Bronchial epithelial cell (primary cell): ENCODE measurements around the gene CRYBG1. TPM values are rescaled to one million over a fixed set of nuclear protein-coding genes. Genes with fewer than 3 reads are reported as not detected.

ENCODE experiments used
- DNase-seq: peaks from one replicate; pipeline ENCODE4 v3.0.0-alpha.2; 2010; ENCODE audit warnings: low read depth
- FAIRE-seq: peaks from 2 replicates; lab custom pipeline; 2011; peaks lifted over from hg19 to GRCh38; lab: Jason Lieb, UNC
- H3K27me3 ChIP-seq: 2 replicates; pipeline ENCODE4 v1.5.1; 2011; ENCODE audit warnings: low read length; ENCODE audit not compliant: control insufficient read depth, insufficient read depth
- H3K36me3 ChIP-seq: 2 replicates; pipeline ENCODE4 v1.5.1; 2011; ENCODE audit warnings: low read length; ENCODE audit not compliant: control insufficient read depth, insufficient read depth
- H3K4me3 ChIP-seq: 2 replicates; pipeline ENCODE4 v1.5.1; 2011; ENCODE audit warnings: mild to moderate bottlenecking, low read depth, low read length, control low read depth
- total RNA-seq: library from RNA; depleted of rRNA; stranded (reverse); fragments of >200 nt; gene quantifications from 2 replicates; pipeline ENCODE4 v1.2.1, GENCODE V29; 2014
- TF ChIP-seq, protein P1 (sequence below): IDR thresholded peaks from 2 replicates; pipeline ENCODE4 v1.5.1; 2011; ENCODE audit warnings: mild to moderate bottlenecking, moderate library complexity, low read length, control low read depth, inconsistent platforms; ENCODE audit not compliant: insufficient read depth, severe bottlenecking

Gene CRYBG1
- total RNA-seq, 1 donor from 2014 or later, result 45.0 TPM

DNA sequence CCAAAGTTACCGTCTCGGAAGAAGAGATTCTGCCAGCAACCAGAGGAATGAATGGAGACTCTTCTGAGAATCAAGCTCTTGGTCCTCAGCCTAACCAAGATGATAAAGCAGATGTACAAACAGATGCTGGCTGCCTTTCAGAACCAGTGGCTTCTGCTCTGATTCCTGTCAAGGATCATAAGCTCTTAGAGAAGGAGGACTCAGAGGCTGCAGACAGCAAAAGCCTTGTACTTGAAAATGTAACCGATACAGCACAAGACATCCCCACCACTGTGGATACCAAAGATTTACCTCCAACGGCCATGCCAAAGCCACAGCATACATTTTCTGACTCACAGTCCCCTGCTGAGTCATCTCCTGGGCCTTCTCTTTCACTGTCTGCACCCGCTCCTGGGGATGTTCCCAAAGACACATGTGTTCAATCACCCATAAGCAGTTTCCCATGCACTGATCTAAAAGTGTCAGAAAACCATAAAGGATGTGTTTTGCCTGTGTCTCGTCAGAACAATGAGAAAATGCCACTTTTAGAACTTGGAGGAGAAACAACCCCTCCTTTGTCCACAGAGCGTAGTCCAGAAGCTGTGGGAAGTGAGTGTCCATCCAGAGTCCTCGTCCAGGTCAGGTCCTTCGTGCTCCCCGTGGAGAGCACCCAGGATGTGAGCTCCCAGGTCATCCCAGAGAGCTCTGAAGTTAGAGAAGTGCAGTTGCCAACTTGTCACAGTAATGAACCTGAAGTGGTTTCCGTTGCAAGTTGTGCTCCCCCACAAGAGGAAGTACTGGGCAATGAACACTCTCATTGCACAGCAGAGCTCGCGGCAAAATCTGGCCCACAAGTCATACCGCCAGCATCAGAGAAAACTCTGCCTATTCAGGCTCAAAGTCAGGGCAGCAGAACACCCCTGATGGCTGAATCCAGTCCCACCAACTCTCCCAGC is 159.2 kb downstream of the CRYBG1 start:
- TF ChIP-seq, protein P1, sequence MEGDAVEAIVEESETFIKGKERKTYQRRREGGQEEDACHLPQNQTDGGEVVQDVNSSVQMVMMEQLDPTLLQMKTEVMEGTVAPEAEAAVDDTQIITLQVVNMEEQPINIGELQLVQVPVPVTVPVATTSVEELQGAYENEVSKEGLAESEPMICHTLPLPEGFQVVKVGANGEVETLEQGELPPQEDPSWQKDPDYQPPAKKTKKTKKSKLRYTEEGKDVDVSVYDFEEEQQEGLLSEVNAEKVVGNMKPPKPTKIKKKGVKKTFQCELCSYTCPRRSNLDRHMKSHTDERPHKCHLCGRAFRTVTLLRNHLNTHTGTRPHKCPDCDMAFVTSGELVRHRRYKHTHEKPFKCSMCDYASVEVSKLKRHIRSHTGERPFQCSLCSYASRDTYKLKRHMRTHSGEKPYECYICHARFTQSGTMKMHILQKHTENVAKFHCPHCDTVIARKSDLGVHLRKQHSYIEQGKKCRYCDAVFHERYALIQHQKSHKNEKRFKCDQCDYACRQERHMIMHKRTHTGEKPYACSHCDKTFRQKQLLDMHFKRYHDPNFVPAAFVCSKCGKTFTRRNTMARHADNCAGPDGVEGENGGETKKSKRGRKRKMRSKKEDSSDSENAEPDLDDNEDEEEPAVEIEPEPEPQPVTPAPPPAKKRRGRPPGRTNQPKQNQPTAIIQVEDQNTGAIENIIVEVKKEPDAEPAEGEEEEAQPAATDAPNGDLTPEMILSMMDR, result no peak
- DNase-seq (peak; percentile 90), FAIRE-seq (peak; percentile 96)
- Histone ChIP-seq H3K36me3 (peaks cover 8% of the 10 kb centered on the region), H3K4me3 (no peak overlapping the region), H3K27me3 (no peaks in the 10 kb centered on the region)

DNA sequence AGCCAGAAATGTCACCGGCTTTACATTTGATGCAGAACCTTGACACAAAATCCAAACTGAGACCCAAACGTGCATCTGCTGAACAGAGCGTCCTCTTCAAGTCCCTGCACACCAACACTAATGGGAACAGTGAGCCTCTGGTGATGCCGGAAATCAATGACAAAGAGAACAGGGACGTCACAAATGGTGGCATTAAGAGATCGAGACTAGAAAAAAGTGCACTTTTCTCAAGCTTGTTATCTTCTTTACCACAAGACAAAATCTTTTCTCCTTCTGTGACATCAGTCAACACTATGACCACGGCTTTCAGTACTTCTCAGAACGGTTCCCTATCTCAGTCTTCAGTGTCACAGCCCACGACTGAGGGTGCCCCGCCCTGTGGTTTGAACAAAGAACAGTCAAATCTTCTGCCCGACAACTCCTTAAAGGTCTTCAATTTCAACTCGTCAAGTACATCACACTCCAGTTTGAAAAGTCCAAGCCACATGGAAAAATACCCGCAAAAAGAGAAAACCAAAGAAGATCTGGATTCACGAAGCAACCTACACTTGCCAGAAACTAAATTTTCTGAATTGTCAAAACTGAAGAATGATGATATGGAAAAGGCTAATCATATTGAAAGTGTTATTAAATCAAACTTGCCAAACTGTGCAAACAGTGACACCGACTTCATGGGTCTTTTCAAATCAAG is 160.3 kb downstream of the CRYBG1 start:
- Histone ChIP-seq H3K36me3 (peaks cover 10% of the 10 kb centered on the region), H3K27me3 (no peaks in the 10 kb centered on the region), H3K4me3 (no peak overlapping the region)
- TF ChIP-seq, protein P1, result no peak
- FAIRE-seq, result peak; percentile 47
- no peak for DNase-seq

DNA sequence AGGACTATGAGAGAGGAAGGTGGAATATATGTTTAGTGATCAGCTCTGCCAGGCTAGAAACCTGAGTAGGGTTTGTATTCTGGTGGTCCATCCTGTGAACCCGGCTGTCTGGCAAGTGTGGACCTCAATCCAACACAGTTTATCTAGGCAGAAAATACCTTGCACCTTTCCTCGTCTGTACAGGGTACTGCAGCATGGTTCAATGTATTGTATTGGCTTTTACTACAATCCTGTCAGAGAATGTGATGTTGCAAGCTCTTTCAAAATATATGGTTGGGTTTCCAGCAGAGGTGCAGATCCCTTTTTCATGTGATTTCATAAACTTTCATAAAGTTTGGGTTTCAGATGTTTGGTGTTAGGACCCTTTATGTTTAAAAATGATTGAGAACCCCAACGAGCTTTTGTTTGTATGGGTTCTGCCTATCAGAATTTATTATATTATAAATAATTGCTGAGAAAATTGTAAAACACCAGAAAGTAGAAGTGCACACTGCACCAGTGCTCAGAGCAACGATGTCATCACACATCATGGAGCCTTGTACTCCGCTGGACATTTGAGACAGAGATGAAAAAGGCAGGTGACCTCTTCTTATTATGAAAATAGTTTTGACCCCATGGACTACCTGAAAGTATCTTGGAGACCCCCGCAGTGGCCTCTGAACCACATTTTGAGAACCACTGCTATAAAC is 162.2 kb downstream of the CRYBG1 start:
- H3K36me3 ChIP-seq, result peaks cover 8% of the 10 kb centered on the region
- TF ChIP-seq, protein P1, result no peak
- H3K4me3 ChIP-seq, result no peak overlapping the region
- FAIRE-seq (no peak), DNase-seq (no peak)
- H3K27me3 ChIP-seq, result no peaks in the 10 kb centered on the region

DNA sequence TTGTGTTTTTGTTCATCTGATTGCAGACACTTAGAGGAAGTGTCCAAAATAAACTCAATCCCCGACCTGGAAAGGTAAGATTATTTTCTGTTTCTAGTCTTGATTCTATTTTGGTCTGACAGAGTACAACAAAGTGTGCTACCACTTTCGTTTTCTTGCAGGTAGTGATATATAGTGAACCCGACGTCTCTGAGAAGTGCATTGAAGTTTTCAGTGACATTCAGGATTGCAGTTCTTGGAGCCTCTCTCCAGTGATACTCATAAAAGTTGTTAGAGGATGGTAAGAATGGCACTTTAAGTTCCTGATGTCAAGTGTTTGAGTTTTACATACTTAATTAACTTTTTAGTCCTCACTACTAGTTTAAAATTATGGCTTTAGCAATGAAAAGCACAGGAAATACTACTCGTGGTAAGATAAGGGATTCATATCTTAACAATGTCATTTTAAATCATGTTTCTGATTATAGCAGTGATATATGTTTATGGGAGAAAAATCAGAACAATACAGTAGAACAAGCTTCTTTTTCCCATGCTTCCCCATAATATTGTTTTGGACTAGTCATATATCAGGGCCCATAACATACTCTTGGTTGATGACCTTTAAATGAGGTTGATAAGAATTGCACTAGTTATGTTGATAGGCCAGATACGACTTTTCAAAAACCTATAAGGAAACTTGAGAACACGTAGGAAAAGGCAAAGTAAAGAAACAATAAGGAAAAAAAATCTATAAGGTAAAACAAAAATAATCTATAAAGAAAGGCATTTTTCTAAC is 164.8 kb downstream of the CRYBG1 start:
- Histone ChIP-seq H3K36me3 (peaks cover 15% of the 10 kb centered on the region), H3K4me3 (peak overlapping the region; percentile 18), H3K27me3 (no peaks in the 10 kb centered on the region)
- TF ChIP-seq, protein P1, result no peak
- DNase-seq, result peak; percentile 48
- FAIRE-seq, result no peak

DNA sequence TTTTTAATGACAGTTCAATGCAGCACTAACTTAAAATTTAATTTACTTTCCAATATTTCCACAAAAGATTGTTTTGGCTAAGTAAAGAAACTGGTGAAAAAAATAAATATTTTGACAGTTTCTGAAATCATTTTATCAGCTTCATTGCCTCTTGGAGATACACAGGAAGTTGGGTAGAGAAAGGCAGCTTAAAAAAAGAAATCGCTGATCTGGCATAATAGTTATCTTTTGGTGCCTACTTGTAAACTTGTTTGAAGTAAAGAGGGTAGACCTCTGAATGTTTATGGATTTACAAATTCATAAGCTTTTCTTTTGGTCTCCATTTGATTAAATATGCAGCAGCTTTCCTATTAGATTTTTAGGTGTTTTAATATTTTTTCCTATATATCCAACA is 165.4 kb downstream of the CRYBG1 start:
- DNase-seq (peak; percentile 36), FAIRE-seq (no peak)
- no peak overlapping the region for H3K4me3 ChIP-seq
- H3K27me3 ChIP-seq, result no peaks in the 10 kb centered on the region
- TF ChIP-seq, protein P1, result no peak
- peaks cover 14% of the 10 kb centered on the region for H3K36me3 ChIP-seq
